Raji (cell line): ENCODE data around the gene ATP13A3.

ENCODE experiments used
- POLR2A ChIP-seq: IDR thresholded peaks from 2 replicates; pipeline ENCODE4 v1.6.1; 2011; ENCODE audit warnings: low read depth, low read length, control low read depth; ENCODE audit not compliant: insufficient read depth

Gene ATP13A3

DNA sequence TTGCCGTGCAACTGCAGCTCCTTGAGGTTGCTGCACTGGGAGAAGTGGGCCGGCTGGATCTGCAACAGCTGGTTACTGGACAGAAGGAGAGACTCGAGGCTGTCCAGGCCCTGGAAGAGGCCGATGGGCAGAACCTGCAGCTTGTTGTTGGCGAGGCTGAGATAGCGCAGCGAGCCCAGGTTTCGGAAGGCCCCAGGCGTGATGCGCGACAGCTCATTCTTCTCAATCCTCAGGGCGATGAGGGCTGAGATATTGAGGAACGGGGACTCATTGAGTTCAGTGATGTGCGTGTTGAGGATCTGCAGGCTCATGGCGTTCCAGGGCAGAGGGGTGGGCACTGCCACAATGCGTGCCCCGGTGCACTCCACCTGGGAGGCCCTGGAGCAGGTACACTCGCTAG is 126.2 kb downstream of the ATP13A3 start:
- no peak for TF ChIP-seq POLR2A

DNA sequence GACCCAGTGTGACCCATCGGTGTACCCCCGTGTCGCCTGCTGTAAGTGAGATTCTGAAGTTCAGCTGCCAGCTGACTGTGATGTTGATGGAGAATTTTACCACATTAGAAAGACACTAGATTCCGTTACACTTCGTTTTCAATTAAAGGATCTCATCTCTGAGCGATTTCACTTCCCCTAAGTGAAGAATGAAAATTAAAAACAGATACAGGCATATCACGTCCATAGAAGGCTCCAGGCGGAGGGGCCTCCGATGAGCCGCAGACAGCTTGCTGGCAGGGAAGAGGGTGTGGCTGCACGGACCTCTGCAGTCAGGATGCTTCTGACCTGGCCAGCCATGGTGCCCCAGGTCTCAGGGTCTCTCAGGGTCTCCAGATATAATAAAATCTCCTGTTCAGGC is 129.1 kb downstream of the ATP13A3 start:
- TF ChIP-seq POLR2A: no peak

DNA sequence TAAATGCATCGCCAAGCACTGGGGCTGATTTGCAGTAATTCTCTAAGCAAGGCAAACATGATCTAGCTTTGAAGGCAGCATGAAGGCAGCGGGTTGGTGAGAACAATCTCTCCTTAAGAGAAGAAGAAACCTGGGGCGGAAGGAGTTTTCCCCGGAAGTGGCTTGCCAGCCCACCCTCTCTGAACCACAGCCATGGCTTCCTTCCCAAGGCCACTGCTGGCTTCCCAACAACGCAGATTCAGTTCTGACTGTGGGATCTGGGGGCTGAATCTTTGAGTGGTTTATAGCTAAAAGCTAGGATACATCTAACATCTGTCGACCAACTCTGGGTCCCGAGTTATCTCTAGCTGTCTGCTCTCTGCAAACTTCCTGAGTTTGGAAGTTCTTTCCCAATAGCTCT is 131.4 kb downstream of the ATP13A3 start:
- TF ChIP-seq POLR2A: no peak

DNA sequence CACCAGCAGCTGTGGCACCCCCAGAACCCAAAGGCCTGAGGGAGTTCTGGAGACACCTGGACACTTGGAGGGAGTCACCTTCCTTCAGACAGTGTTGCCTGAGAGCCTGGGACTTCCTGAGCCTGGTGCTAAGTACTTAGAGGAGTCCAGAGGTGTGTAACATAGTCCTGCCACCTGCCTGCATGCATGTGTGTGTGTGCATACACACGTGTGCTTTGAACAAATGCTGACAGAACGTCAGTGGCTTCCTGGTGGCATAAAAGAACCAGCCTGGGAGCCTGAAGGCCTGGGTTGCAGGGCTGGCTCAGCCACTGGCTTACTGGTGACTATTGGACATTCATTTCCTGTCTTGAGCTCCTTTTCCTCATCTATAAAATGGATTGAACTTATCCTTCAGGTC is 132.5 kb downstream of the ATP13A3 start:
- no peak for TF ChIP-seq POLR2A
